GM06990 (cell line): ENCODE measurements around the gene VIPR2.

Source experiments
- DNase-seq: peaks from one replicate; pipeline ENCODE4 v3.0.0-alpha.2; 2011; ENCODE audit not compliant: insufficient read length; ENCODE audit errors: extremely low read depth
- H3K27me3 ChIP-seq: replicated peaks from 2 replicates; pipeline ENCODE4 v1.6.0; 2011; ENCODE audit warnings: low read length; ENCODE audit not compliant: control insufficient read depth, insufficient read depth
- H3K36me3 ChIP-seq: 2 replicates; pipeline ENCODE4 v1.5.1; 2011; ENCODE audit warnings: low read length; ENCODE audit not compliant: control insufficient read depth, insufficient read depth
- H3K4me3 ChIP-seq: replicated peaks from 2 replicates; pipeline ENCODE4 v1.5.1; 2011; ENCODE audit warnings: low read depth, mild to moderate bottlenecking, control low read depth, low read length
- CTCF ChIP-seq: IDR thresholded peaks from 2 replicates; pipeline ENCODE4 v1.5.1; 2011; ENCODE audit warnings: low read length, control low read depth, mild to moderate bottlenecking, inconsistent platforms; ENCODE audit not compliant: insufficient read depth, poor library complexity, severe bottlenecking

The VIPR2 gene

GRCh38 chr7:159023746-159024145, 120.9 kb downstream of the VIPR2 start:
- TF ChIP-seq CTCF = no peak
- Histone ChIP-seq H3K36me3 (no peaks in the 10 kb centered on the region), H3K4me3 (no peak overlapping the region), H3K27me3 (no peaks in the 10 kb centered on the region)
- DNase-seq = no peak

GRCh38 chr7:159023206-159023605, 121.5 kb downstream of the VIPR2 start:
- no peaks in the 10 kb centered on the region for H3K27me3 ChIP-seq
- DNase-seq = no peak
- TF ChIP-seq CTCF = no peak
- no peaks in the 10 kb centered on the region for H3K36me3 ChIP-seq
- H3K4me3 ChIP-seq = no peak overlapping the region

- no peak for DNase-seq
- Histone ChIP-seq H3K4me3 (no peak overlapping the region), H3K27me3 (no peaks in the 10 kb centered on the region), H3K36me3 (no peaks in the 10 kb centered on the region)
- no peak for TF ChIP-seq CTCF
Observed at GRCh38 chr7:159022238-159022993, 122.3 kb downstream of the VIPR2 start.

GRCh38 chr7:159020987-159021386, 123.7 kb downstream of the VIPR2 start:
- TF ChIP-seq CTCF = no peak
- Histone ChIP-seq H3K4me3 (no peak overlapping the region), H3K27me3 (no peaks in the 10 kb centered on the region), H3K36me3 (no peaks in the 10 kb centered on the region)
- no peak for DNase-seq

GRCh38 chr7:159019111-159019510, 125.6 kb downstream of the VIPR2 start:
- no peak overlapping the region for H3K4me3 ChIP-seq
- no peak for TF ChIP-seq CTCF
- H3K36me3 ChIP-seq = no peaks in the 10 kb centered on the region
- DNase-seq = no peak
- no peaks in the 10 kb centered on the region for H3K27me3 ChIP-seq

GRCh38 chr7:159017741-159018140, 126.9 kb downstream of the VIPR2 start:
- no peaks in the 10 kb centered on the region for H3K27me3 ChIP-seq
- H3K4me3 ChIP-seq = no peak overlapping the region

More at GRCh38 chr7:159017741-159018140, 126.9 kb downstream of the VIPR2 start:
- TF ChIP-seq CTCF = no peak
- DNase-seq = no peak
- no peaks in the 10 kb centered on the region for H3K36me3 ChIP-seq
